Neural progenitor cell (in vitro differentiated cells): ENCODE measurements around the gene INKA1.

Experiments used
- CTCF ChIP-seq: fragments of 200-600 bp; sonication (generic); IDR thresholded peaks from 2 replicates; pipeline ENCODE4 v1.5.1; 2017; ENCODE audit warnings: antibody characterized with exemption, mild to moderate bottlenecking
- EZH2 ChIP-seq: fragments of 200-600 bp; sonication (generic); IDR thresholded peaks from 2 replicates; pipeline ENCODE4 v1.6.1; 2017; ENCODE audit warnings: antibody characterized with exemption, mild to moderate bottlenecking, moderate library complexity
- EZH2phosphoT487 ChIP-seq: fragments of 200-600 bp; sonication (generic); IDR thresholded peaks from 2 replicates; pipeline ENCODE4 v1.6.1; 2017; ENCODE audit warnings: antibody characterized with exemption

GRCh38 chr3:49839193-49839809, 36.2 kb downstream of the INKA1 start:
- TF ChIP-seq CTCF (peak; percentile 94), EZH2phosphoT487 (no peak), EZH2 (no peak)
